ENCODE data around the gene ELP4.
A peak's percentile ranks its signal among the peaks of the same experiment; 100 is the strongest.

Gene ELP4

DNA sequence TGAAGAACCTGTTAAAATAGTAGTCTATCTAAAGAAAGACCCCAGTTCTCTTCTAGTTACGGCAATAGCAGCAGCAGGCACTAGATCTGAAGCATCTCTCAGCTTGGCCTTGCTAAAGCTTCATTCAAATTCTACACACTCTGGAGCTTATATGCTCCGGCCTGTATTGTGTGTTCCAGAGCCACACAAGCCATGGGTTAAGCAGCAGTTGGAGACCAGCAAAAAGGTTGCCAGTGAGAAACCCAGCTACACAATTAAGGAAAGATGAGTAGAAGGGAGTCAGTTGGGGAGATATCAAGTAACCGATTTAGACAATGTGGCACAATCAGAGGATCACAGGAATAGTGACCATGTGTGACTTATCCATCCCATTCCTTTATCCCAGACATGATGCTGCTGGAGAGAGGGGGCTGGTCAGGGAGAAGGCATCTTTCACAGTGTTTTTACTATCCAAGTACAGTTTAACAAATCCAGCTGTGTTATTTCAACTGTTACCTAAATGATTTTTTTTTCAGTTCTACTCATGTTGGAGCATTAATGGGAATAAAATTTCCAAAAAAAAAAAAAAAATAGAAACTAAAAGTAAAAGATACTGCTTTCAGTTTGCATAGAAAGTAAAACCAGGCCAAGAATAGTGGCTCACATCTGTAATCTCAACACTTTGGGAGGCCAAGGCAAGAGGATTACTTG, 260.6 kb downstream of the ELP4 start:
- no peak for DNase-seq (ENCODE audit: low read depth, low spot score)

- peak; percentile 27 for DNase-seq (ENCODE audit: low read depth, low spot score)
These were observed 262.8 kb downstream of the ELP4 start for GRCh38 chr11:31772412-31772811.

DNA sequence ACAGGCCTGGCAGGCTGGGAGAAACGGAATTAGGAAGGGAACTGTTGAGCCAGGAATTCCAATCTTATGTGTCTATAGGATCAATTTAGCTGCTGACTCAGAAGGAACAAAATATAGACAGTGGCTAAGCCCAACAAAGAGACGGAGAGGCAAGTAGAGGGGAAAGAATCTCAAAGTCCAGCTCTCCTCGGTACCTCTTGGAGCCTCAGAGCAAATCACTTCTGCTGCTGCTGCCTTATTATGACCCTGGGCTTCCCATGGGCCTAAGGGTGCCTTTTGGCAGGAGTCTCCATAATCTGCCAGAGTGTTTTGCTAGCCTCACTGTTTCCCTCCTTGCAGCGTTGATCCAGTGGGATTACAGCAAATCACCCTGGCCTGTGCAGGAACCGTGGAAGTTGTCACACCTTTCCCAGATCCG, 269.8 kb downstream of the ELP4 start:
- DNase-seq (ENCODE audit: low read depth, low spot score), result peak; percentile 52

DNA sequence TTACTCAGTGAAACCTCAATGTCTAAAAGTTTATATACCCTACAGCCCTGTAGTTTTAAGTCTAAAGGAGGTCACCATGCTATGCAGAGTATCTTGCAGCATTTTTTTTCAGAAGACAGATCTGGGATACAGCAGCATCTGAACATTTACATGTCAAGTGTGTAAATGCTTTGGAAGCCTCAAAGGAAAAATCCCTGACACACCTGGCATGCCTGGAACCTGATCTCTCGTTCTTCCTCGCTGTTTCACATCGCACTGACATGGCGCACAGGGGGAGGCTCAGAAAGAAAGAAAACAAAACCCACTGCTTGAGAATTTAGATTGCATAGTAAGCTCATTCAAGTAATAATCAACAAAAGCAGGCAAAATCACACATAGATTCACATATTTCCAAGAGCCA, 270.5 kb downstream of the ELP4 start:
- no peak for DNase-seq (ENCODE audit: low read depth, low spot score)

DNA sequence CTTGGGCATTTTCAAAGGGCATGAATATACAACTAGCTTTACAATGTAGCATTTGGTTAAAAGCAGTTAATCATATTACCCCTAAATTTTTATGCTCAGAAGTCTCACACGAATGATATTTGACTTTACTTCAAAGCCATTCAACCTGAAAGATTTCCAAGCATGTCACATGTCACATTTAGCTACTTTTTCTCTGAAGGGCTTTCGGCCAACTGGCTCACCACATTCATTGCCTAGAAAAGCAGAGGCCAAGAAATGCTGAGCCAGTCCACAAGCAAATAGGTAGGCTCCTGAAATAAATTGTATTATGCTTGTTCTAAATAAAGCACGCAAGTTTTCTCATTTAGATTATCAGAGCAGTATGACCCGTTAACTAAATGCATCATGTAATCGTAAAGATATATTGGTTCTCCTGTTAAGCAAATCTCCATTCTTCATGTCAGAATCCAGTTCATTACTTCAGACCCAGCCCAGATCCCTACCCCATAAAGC, 271.0 kb downstream of the ELP4 start:
- DNase-seq (ENCODE audit: low read depth, low spot score), result peak; percentile 73

GRCh38 chr11:31782257-31782656, 272.7 kb downstream of the ELP4 start:
- no peak for DNase-seq (ENCODE audit: low read depth, low spot score)

DNA sequence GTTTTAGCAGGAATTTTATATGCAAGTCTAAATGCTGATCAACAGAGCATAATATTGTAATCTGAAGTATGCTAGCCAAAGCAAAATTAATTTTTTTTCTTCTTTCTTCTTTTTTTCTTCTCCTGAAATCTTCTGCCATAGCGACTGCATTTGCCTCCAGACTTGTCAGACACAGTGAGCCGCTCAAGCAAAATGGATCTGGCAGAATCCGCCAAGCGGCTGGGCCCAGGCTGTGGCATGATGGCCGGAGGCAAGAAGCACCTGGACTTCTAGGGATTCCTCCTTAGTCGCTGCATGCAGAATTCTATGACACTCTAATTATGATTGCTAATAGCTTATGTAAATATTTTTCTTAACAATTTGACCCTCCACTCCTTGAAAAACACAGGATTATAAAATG, 273.7 kb downstream of the ELP4 start:
- DNase-seq (ENCODE audit: low read depth, low spot score), result no peak

- DNase-seq (ENCODE audit: low read depth, low spot score), result no peak
These were observed 275.0 kb downstream of the ELP4 start for GRCh38 chr11:31784611-31785010.

GRCh38 chr11:31786996-31787685, 277.6 kb downstream of the ELP4 start:
- DNase-seq (ENCODE audit: low read depth, low spot score), result no peak

- peak; percentile 46 for DNase-seq (ENCODE audit: low read depth, low spot score)
These were observed 278.5 kb downstream of the ELP4 start for GRCh38 chr11:31788085-31788484.

DNA sequence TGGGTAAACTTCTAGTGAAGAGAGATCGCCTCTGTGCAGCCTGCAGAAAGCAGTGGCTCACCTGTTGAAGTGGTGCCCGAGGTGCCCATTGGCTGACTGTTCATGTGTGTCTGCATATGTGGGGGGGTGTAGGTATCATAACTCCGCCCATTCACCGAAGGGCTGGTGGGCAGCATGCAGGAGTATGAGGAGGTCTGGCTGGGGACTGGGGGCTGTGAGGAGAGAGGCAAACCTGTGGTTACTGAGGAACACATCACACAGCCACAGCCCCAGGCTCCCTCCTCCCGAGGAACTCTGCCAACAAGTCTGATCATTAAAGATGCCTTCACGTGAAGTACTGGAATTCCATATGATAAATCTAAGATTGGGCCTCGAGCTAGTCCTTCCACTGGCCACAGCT, 281.1 kb downstream of the ELP4 start:
- no peak for DNase-seq (ENCODE audit: low read depth, low spot score)

DNA sequence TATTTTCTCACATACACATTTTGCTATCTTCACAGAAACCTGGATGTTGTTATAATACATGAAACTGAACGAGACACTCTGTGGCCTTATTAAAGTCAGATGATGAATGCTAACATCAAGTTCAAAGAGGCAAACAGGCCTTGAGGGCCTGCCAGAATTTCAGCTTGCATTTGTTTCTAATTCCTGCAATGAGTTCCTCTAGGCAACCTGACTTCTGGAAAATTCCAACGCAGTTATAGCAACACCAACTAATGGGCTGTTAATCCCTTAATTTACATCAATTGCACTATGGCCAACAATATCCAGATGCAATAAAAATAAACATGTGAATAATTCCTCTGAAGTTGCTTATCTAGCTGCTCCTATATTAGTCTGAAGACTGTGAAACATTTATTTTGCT, 282.5 kb downstream of the ELP4 start:
- DNase-seq (ENCODE audit: low read depth, low spot score), result peak; percentile 46

- no peak for DNase-seq (ENCODE audit: low read depth, low spot score)
These were observed 282.9 kb downstream of the ELP4 start for GRCh38 chr11:31792456-31792855.

GRCh38 chr11:31793264-31793663, 283.7 kb downstream of the ELP4 start:
- DNase-seq (ENCODE audit: low read depth, low spot score), result no peak

- no peak for DNase-seq (ENCODE audit: low read depth, low spot score)
These were observed 285.0 kb downstream of the ELP4 start for GRCh38 chr11:31794548-31794947.

- peak; percentile 36 for DNase-seq (ENCODE audit: low read depth, low spot score)
These were observed 286.3 kb downstream of the ELP4 start for GRCh38 chr11:31795706-31796498.

DNA sequence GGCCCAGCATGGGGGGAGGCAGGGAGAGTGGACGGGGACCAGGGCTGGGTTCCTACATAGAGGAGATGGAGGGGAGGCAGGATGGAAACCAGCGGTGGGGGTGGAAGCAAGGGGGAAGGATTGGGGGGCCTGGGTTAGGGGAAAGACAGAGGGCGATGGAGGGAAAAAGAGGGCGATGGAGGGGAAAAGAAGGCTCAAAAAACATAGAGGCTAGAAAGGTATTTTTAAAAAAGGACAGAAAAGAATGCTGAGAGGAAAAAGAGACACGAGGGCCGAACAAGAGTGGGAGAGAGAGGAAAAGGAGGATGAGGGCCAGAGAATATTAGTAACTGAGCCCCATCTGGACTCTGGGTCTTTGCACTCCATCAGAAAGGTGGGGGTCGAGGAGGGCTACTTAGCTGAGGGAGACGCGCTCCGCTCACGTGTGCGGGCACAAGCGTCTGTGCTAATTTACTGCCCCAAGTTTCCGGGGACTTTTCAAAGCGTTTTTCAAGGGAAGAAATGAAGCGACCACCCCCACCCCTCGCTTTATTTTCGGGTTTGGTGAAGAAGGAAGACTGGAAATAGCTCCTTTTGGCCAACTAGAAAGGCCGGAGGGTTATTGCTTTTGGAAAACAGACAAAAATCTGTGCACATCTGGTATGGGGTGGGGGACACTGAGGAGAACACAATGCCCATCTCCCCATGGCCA, 287.1 kb downstream of the ELP4 start:
- peak; percentile 39 for DNase-seq (ENCODE audit: low read depth, low spot score)

DNA sequence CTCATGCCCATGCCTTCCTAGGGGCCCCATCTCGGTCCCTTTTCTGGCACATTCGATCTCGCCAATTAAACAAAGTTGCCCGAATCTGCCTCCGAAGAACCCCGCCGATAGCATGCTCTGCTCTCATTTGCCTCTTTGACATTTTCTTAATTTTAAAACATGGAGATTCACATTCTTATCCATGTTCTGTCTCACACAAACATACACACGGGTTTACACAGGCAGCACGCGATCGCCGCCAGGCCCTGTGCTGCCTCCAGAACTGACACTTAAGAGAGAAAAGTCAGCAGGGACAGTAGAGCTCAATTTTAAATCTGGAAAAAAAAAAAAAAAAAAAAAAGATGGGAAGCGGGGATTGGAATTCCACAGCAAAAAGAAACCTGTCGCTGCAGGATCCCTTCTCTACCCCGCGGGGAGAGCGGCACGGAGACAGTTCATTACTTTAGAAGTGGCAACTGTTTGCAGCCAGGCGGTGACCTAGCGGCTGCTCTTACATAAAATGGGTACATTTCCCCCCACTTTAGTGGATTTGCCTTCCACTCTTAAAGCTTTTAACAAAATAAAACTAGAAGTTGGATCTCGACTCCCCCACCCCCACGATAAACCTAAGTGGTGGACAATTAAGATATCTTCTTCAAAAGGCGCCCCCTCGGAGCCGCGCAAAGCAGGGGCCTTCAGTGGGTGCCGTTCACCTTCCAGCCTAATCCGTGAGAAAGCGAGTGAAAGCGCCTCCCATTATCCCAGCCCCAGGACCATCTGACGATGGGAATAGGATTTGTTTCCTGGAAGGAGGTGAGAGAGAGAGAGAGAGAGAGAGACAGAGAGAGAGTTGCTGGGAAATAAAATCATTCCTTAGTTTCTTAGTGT, 287.9 kb downstream of the ELP4 start:
- DNase-seq (ENCODE audit: low read depth, low spot score), result peak; percentile 49

- peak; percentile 39 for DNase-seq (ENCODE audit: low read depth, low spot score)
These were observed 288.5 kb downstream of the ELP4 start for GRCh38 chr11:31798057-31798553.

- peak; percentile 84 for DNase-seq (ENCODE audit: low read depth, low spot score)
These were observed 289.2 kb downstream of the ELP4 start for GRCh38 chr11:31798554-31799434.
